Measurements from ENCODE around the gene RLN3. TPM values are rescaled to one million over a fixed set of nuclear protein-coding genes. Genes with fewer than 3 reads are reported as not detected.

RLN3 gene
- total and polyA plus RNA-seq, 9 of the 15 experiments (the other 6 are each of a cell fraction or from before 2014, with no cell fraction given), result 0.31 to 1.2 (median 0.71) TPM; not detected in 6

DNA sequence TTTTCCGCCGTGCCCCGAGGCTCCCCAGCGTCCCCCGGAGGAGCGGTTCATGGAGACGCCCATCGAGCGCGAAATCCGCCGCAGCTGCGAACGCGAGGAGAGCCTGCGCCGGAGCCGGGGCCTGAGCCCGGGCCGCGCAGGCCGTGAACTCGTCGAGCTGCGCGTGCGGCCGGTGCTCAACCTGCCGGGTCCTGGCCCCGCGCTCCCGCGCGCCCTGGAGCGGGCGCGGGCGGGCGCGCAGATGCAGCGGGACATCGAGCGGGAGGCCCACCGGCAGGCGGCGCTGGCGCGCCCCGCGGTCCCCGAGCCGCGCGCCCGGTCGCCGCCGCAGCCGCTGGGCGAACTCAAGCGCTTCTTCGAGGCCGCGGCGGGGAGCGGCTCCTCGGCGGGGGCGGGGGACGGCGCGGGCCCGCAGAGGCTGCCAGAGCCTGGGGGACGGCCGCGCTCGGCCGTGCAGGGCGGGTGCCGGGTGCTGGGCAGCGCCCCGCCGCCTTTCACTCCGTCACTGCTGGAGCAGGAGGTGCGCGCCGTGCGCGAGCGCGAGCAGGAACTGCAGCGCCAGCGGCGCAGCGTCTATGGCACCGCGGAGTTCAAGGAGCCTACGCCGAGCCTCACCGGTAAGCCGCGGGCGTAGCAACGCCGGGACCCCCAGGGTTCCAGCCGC is 45.4 kb downstream of the RLN3 start (continued):
- TF ChIP-seq HDAC3 (IDR thresholded peaks at IDR 0.05; ENCODE audit: borderline replicate concordance, partially characterized antibody), result no peak
- TF ChIP-seq, protein P1, sequence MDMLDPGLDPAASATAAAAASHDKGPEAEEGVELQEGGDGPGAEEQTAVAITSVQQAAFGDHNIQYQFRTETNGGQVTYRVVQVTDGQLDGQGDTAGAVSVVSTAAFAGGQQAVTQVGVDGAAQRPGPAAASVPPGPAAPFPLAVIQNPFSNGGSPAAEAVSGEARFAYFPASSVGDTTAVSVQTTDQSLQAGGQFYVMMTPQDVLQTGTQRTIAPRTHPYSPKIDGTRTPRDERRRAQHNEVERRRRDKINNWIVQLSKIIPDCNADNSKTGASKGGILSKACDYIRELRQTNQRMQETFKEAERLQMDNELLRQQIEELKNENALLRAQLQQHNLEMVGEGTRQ (CRISPR knock-in tag; IDR thresholded peaks at IDR 0.05), result no peak
- no peak for TF ChIP-seq CCAR2 (IDR thresholded peaks at IDR 0.05; ENCODE audit: low read depth, low read length)
- TF ChIP-seq POLR2H (tag; IDR thresholded peaks at IDR 0.05; ENCODE audit: low read depth), result no peak
- peak in 1 of 2 experiments; percentile 85; a peak in 2 of 4 replicates for TF ChIP-seq NONO (IDR thresholded peaks at IDR 0.05; ENCODE audit: low read depth in 2 of 2, low read length in 1 of 2)
- TF ChIP-seq ZNF436 (CRISPR knock-in tag; IDR thresholded peaks at IDR 0.05), result no peak
- peak in 2 of 3 experiments; percentile 41 to 59 for TF ChIP-seq YY1 (IDR thresholded peaks at IDR 0.05; ENCODE audit: borderline replicate concordance in 1 of 3, control insufficient read depth in 1 of 3, extremely low read depth in 1 of 3, insufficient read depth in 3 of 3, insufficient read length in 1 of 3, insufficient replicate concordance in 2 of 3, low read depth in 1 of 3, low read length in 2 of 3)
- no peak for TF ChIP-seq MEF2A (IDR thresholded peaks at IDR 0.05; ENCODE audit: control insufficient read depth, low read depth, low read length)
- TF ChIP-seq ZNF24 (IDR thresholded peaks at IDR 0.05), result peak; percentile 92
- TF ChIP-seq, protein P2, sequence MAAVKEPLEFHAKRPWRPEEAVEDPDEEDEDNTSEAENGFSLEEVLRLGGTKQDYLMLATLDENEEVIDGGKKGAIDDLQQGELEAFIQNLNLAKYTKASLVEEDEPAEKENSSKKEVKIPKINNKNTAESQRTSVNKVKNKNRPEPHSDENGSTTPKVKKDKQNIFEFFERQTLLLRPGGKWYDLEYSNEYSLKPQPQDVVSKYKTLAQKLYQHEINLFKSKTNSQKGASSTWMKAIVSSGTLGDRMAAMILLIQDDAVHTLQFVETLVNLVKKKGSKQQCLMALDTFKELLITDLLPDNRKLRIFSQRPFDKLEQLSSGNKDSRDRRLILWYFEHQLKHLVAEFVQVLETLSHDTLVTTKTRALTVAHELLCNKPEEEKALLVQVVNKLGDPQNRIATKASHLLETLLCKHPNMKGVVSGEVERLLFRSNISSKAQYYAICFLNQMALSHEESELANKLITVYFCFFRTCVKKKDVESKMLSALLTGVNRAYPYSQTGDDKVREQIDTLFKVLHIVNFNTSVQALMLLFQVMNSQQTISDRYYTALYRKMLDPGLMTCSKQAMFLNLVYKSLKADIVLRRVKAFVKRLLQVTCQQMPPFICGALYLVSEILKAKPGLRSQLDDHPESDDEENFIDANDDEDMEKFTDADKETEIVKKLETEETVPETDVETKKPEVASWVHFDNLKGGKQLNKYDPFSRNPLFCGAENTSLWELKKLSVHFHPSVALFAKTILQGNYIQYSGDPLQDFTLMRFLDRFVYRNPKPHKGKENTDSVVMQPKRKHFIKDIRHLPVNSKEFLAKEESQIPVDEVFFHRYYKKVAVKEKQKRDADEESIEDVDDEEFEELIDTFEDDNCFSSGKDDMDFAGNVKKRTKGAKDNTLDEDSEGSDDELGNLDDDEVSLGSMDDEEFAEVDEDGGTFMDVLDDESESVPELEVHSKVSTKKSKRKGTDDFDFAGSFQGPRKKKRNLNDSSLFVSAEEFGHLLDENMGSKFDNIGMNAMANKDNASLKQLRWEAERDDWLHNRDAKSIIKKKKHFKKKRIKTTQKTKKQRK (IDR thresholded peaks at IDR 0.05; ENCODE audit: borderline replicate concordance, low read depth, low read length), result no peak
- no peak for TF ChIP-seq YBX1 (IDR thresholded peaks at IDR 0.05)
- no peak for TF ChIP-seq SUPT5H (IDR thresholded peaks at IDR 0.05)
- no peak for TF ChIP-seq E2F3 (CRISPR knock-in tag; IDR thresholded peaks at IDR 0.05)
- TF ChIP-seq, protein P3, sequence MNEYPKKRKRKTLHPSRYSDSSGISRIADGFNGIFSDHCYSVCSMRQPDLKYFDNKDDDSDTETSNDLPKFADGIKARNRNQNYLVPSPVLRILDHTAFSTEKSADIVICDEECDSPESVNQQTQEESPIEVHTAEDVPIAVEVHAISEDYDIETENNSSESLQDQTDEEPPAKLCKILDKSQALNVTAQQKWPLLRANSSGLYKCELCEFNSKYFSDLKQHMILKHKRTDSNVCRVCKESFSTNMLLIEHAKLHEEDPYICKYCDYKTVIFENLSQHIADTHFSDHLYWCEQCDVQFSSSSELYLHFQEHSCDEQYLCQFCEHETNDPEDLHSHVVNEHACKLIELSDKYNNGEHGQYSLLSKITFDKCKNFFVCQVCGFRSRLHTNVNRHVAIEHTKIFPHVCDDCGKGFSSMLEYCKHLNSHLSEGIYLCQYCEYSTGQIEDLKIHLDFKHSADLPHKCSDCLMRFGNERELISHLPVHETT (CRISPR knock-in tag; conservative IDR thresholded peaks at IDR 0.05 in 1 of 2, IDR thresholded peaks at IDR 0.05 in 1 of 2), result peak in 1 of 2 experiments; percentile 94; a peak in 2 of 4 replicates
- TF ChIP-seq ZNF586 (CRISPR knock-in tag; conservative IDR thresholded peaks at IDR 0.05), result no peak
- no peak for TF ChIP-seq EP300 (IDR thresholded peaks at IDR 0.05; ENCODE audit: low read length)
- TF ChIP-seq KHSRP (IDR thresholded peaks at IDR 0.05), result no peak
- TF ChIP-seq TAF9B (IDR thresholded peaks at IDR 0.05; ENCODE audit: partially characterized antibody), result no peak

Measured in K562 (cell line).